OCI-LY1 (cell line): Measurements from ENCODE around the gene RPS18.
A peak's percentile ranks its signal among the peaks of the same experiment; 100 is the strongest.

Experiments used
- H2AFZ ChIP-seq: fragments of 200-600 bp; sonication (generic), shearing (Covaris generic); 2 replicates; pipeline ENCODE4 v1.6.0; 2014; ENCODE audit warnings: antibody characterized with exemption, mild to moderate bottlenecking, low read length
- H3F3A ChIP-seq: fragments of 200-600 bp; sonication (generic), shearing (Covaris generic); 2 replicates; pipeline ENCODE4 v1.6.0; 2014; ENCODE audit warnings: mild to moderate bottlenecking, antibody characterized with exemption, low read length, moderate library complexity; ENCODE audit not compliant: insufficient read depth
- H3K27ac ChIP-seq: fragments of 200-600 bp; sonication (generic); 2 replicates; pipeline ENCODE4 v1.5.1; 2014; ENCODE audit warnings: low read length, mixed run types, mild to moderate bottlenecking, low read depth; ENCODE audit not compliant: poor library complexity, severe bottlenecking
- H3K27me3 ChIP-seq: fragments of 200-600 bp; sonication (generic); 2 replicates; pipeline ENCODE4 v1.6.0; 2014; ENCODE audit warnings: antibody characterized with exemption, mild to moderate bottlenecking, low read length, moderate library complexity; ENCODE audit not compliant: insufficient read depth
- H3K36me3 ChIP-seq: fragments of 200-600 bp; sonication (generic); 2 replicates; pipeline ENCODE4 v1.6.1; 2014; ENCODE audit warnings: mild to moderate bottlenecking, antibody characterized with exemption, low read length, moderate library complexity, mixed read lengths; ENCODE audit not compliant: insufficient read depth
- H3K4me1 ChIP-seq: fragments of 200-600 bp; sonication (generic); 2 replicates; pipeline ENCODE4 v1.5.1; 2014; ENCODE audit warnings: mild to moderate bottlenecking, low read length, moderate library complexity; ENCODE audit not compliant: insufficient read depth, severe bottlenecking
- H3K4me2 ChIP-seq: fragments of 200-600 bp; sonication (generic), shearing (Covaris generic); 2 replicates; pipeline ENCODE4 v1.6.1; 2014; ENCODE audit warnings: low read length
- H3K4me3 ChIP-seq: fragments of 200-600 bp; sonication (generic); 2 replicates; pipeline ENCODE4 v1.5.1; 2014; ENCODE audit warnings: low read length, low read depth, mild to moderate bottlenecking, mixed read lengths; ENCODE audit not compliant: poor library complexity, severe bottlenecking
- H3K79me2 ChIP-seq: fragments of 200-600 bp; shearing (Covaris generic); 2 replicates; pipeline ENCODE4 v1.6.1; 2016; ENCODE audit warnings: mixed run types, low read length, mixed read lengths; ENCODE audit not compliant: insufficient read depth
- H3K9ac ChIP-seq: fragments of 200-600 bp; sonication (generic), shearing (Covaris generic); 2 replicates; pipeline ENCODE4 v1.6.1; 2014; ENCODE audit warnings: mild to moderate bottlenecking, low read length, mixed read lengths
- H3K9me2 ChIP-seq: fragments of 200-600 bp; sonication (generic), shearing (Covaris generic); 2 replicates; pipeline ENCODE4 v1.6.1; 2014; ENCODE audit warnings: low read depth, mild to moderate bottlenecking, low read length, mixed read lengths
- H3K9me3 ChIP-seq: fragments of 200-600 bp; shearing (Covaris generic); 2 replicates; pipeline ENCODE4 v1.6.1; 2014; ENCODE audit warnings: low read length, mixed read lengths
- H4K20me1 ChIP-seq: fragments of 200-600 bp; sonication (generic), shearing (Covaris generic); 2 replicates; pipeline ENCODE4 v1.6.0; 2016; ENCODE audit warnings: mild to moderate bottlenecking, low read length; ENCODE audit not compliant: insufficient read depth
- EZH2 ChIP-seq: fragments of 200-600 bp; sonication (generic), shearing (Covaris generic); IDR thresholded peaks from 2 replicates; pipeline ENCODE4 v1.8.0; 2017; ENCODE audit warnings: borderline replicate concordance, mixed run types, mild to moderate bottlenecking, antibody characterized with exemption, low read length, moderate library complexity, mixed read lengths
- TF ChIP-seq, protein P1 (sequence below): fragments of 200-600 bp; sonication (generic), shearing (Covaris generic); IDR thresholded peaks from 2 replicates; pipeline ENCODE4 v1.5.1; 2017; ENCODE audit warnings: mild to moderate bottlenecking, antibody characterized with exemption, low read length, moderate library complexity, mixed read lengths

Gene RPS18

DNA sequence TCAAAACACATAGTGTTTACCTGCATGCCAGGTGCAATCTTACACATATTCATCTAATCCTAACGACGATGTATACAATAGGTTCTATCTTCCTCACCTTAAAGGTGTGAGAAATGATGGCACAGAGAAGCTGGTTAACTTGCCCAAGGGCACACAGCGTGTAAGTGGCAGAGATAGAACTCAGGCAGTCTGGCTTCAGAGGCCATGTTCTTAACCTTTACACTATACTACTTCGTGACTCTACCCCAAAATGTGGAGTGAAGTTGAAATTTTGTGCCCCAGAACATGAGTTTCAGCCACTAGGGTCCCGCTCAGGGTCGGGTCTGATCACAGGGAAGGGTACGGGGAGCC lies 783 bp upstream of the RPS18 start:
- Histone ChIP-seq H3K4me3 (peak overlapping the region; percentile 93), H3F3A (peaks cover 8% of the 10 kb centered on the region; the same call in 1 of the 2 replicates), H3K4me2 (peak overlapping the region; percentile 88), H3K79me2 (peaks cover 36% of the 10 kb centered on the region), H3K27ac (peak overlapping the region; percentile 87), H3K4me1 (peaks cover 49% of the 10 kb centered on the region), H2AFZ (peak overlapping the region; percentile 81; the same call in 1 of the 2 replicates), H3K36me3 (peaks cover 76% of the 10 kb centered on the region), H3K27me3 (no peaks in the 10 kb centered on the region), H3K9ac (peak overlapping the region; percentile 98), H3K9me3 (no peaks in the 10 kb centered on the region), H4K20me1 (no peaks in the 10 kb centered on the region), H3K9me2 (no peaks in the 10 kb centered on the region)
- TF ChIP-seq EZH2: no peak
- TF ChIP-seq, protein P1, sequence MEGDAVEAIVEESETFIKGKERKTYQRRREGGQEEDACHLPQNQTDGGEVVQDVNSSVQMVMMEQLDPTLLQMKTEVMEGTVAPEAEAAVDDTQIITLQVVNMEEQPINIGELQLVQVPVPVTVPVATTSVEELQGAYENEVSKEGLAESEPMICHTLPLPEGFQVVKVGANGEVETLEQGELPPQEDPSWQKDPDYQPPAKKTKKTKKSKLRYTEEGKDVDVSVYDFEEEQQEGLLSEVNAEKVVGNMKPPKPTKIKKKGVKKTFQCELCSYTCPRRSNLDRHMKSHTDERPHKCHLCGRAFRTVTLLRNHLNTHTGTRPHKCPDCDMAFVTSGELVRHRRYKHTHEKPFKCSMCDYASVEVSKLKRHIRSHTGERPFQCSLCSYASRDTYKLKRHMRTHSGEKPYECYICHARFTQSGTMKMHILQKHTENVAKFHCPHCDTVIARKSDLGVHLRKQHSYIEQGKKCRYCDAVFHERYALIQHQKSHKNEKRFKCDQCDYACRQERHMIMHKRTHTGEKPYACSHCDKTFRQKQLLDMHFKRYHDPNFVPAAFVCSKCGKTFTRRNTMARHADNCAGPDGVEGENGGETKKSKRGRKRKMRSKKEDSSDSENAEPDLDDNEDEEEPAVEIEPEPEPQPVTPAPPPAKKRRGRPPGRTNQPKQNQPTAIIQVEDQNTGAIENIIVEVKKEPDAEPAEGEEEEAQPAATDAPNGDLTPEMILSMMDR: no peak

DNA sequence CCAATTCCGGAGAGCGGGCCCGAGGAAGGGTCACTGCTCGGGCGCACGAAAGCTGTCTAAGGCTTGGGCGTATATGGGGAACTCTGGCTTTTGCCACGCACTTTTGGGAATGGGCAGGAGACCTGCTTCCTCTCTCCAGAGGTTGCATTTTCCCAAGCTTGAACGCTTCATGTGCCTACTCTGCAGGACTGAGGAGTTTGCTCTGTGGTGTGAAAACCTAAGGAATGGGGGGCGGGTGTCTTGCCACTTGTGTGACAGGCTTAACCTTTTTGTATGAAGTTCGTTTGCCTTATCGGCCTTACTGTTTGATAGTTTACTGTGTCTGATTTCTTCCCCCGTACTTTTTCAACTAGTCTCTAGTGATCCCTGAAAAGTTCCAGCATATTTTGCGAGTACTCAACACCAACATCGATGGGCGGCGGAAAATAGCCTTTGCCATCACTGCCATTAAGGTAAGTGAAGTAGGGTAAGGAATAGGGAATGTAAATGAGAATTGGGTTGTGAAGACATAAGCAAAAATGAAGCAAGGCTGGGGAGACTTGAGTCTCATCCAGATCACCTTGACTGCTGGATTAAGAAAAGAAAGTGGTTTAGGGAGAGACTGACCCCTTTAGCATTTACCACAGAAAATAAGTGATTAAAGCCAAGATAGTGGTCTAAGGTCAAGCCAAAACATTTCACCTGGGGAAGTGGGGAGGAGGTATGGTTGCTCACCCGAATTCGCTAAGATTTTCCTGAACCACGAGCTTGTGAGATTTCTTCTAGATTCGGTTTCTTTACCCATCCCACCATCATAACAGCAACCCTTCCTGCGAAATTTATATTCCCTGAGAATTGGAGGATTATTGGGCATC lies 627 bp downstream of the RPS18 start:
- H3K27ac ChIP-seq: peak overlapping the region; percentile 87
- peaks cover 8% of the 10 kb centered on the region; the same call in 1 of the 2 replicates for H3F3A ChIP-seq
- H3K4me1 ChIP-seq: peaks cover 62% of the 10 kb centered on the region
- H3K9ac ChIP-seq: peak overlapping the region; percentile 98
- H3K36me3 ChIP-seq: peaks cover 70% of the 10 kb centered on the region
- peaks cover 36% of the 10 kb centered on the region for H3K79me2 ChIP-seq
- no peaks in the 10 kb centered on the region for H3K9me2 ChIP-seq
- TF ChIP-seq EZH2: no peak
- TF ChIP-seq, protein P1: no peak
- H2AFZ ChIP-seq: no peak overlapping the region
- peak overlapping the region; percentile 97 for H3K4me2 ChIP-seq
- peak overlapping the region; percentile 93 for H3K4me3 ChIP-seq
- H4K20me1 ChIP-seq: no peaks in the 10 kb centered on the region
- no peaks in the 10 kb centered on the region for H3K9me3 ChIP-seq
- H3K27me3 ChIP-seq: no peaks in the 10 kb centered on the region

DNA sequence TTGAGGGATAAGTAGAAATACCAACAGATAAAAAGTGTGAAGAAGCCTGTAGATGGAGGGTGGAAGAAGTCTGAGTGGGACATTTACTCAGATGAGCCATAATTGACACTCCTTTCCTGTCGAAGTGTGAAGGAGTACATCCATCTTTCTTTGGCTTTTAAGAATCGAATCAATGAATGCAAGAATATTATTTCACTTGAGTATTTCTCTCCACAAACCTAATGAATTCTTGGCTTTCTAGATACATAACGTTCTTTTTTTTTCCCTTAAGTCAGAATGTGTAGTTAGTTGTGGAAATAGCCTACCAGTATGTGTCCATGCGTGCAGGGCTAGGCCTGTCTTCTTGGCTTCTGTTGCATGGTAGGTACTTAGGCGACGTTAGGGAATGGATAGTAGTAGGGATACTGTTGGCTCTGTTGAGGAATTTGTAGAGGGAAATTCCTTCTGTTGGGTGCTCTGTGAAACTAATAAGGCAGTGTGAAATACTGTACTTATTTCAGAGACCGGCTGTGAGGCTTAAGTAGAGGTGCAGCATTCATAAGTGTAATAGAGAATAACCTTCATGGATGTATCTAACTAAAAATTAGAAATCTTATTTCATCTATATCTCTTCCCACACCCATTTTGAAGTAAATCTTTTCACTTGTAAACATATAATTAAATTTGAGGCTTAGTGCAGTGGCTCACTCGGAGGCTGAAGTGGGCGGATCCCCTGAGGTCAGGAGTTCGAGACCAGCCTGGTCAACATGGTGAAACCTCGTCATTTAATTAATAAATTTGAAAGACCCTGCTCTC lies 1.5 kb downstream of the RPS18 start:
- Histone ChIP-seq H3K9me3 (no peaks in the 10 kb centered on the region), H4K20me1 (no peaks in the 10 kb centered on the region), H3F3A (peaks cover 8% of the 10 kb centered on the region; the same call in 1 of the 2 replicates), H3K9me2 (no peaks in the 10 kb centered on the region), H3K4me2 (peak overlapping the region; percentile 97), H3K79me2 (peaks cover 36% of the 10 kb centered on the region), H3K27ac (peak overlapping the region; percentile 87), H3K27me3 (no peaks in the 10 kb centered on the region), H3K4me3 (peak overlapping the region; percentile 93), H2AFZ (no peak overlapping the region), H3K4me1 (peaks cover 70% of the 10 kb centered on the region), H3K9ac (peak overlapping the region; percentile 98), H3K36me3 (peaks cover 64% of the 10 kb centered on the region)
- TF ChIP-seq EZH2: no peak
- TF ChIP-seq, protein P1: no peak
